ENCODE data around the gene PAPSS2.

PAPSS2 gene

DNA sequence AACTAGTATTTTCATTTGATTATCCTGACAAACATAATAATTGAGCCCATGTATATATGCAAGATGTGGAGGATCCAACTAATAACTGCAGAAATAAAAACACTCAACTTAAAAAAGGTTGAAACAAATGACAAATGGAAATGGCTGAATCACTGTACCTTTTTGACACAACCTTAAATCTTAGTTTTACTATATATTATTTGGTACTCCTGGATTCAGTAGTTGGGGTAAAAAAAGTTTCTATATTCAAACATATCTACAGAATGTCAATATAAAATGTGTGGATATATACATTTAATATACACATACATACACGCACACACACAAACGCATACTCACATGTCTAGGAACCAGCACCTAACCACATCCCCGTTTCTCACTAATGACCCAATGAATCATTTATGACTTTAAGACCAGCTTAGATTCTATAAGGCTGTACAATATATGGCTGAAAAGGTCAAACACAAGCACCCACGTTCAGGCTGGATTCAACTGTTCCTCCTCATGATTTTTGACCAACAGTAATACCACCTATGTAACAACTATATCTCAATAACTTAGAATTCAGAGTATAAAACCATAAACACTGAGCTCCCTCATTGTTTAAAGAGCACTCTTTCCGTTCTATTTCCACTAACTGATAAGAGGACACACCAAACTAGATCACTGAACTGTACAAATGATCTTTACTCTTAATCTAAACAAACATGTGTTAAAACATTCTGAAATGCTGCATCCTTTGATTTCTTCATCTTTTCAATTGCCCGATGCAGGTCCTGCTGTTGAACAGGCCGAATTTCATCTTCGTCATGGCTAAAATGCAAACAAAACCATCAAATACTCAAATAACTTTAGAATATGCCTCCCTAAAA is 94.6 kb downstream of the PAPSS2 start:
- no peak for DNase-seq

DNA sequence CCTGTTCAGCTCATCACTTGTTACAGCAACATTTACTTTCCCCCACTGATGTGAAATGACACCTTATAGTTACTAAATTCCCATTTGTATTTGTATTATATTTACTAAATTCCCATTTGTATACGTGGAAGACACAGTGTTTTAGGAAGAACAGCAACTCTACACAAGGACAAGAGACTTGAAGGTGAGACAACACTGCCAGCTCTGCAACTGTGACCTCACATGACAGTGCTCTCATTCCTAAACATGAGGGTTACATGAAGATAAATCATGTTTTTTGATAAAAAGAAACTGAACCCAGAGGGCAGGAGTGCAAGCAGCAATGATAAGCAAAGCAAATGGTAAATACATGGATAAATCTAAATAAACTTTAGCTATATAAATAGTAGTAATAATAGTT is 98.0 kb downstream of the PAPSS2 start:
- no peak for DNase-seq

DNA sequence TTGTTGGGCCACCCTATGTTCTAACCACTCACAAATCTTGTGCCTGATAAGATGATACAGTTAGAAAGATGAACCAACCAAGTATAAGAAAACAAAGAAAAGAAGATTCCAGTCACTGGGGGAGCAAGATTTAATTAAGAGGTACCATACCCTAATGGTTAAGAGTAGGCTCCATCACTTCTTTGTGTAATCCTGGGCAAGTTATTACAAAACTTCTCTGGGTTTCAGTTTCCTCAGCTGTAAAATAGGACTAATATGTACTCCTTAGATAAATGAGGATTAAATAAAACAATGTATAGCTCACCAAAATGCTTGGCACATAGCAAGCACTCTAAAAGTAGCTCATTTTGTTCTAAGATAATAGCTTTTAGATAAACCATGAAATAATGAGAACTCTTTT is 99.9 kb downstream of the PAPSS2 start:
- no peak for DNase-seq

DNA sequence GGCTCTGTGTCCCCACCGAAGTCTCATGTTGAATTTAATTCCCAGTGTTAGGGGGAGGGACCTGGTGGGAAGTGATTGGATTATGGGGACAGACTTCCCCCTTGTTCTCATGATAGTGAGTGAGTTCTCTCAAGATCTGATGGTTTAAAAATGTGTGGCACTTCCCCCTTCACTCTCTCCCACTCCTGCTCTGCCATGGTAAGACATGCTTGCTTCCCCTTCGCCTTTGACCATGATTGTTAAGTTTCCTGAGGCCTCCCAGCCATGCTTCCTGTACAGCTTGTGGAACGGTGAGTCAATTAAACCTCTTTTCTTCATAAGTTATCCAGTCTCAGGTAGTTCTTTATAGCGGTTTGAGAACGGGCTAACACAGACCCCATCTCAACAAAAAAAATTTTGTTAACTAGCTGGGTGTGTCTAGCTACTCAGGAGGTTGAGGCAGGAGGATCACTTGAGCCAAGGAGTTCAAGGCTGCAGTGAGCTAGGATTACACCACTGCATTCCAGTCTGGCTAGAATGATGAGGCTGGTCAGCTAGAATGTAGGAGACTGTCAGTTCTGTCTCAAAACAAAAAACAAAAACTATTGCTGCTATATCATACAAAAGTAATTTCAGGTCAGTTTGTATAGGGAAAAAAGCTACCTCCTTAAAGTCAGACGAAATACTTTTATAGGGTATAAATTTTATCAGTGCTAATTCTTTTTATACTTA is 100.7 kb downstream of the PAPSS2 start:
- DNase-seq = no peak

DNA sequence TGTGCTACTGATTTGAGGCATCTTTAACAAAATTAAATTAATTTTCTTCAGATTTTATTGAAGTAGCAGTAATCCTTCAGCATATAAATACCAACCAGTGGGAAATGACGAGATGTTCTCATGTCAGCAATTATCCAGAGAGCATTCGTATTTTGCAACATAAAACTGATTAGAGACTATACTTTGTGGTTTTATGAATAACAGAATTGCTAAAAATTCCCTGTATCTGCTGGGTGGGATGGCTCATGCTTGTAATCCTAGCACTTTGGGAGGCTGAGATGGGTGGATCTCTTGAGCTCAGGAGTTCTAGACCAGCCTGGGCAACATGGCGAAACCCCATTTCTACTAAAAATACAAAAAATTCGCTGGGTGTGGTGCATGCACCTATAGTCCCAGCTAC is 101.5 kb downstream of the PAPSS2 start:
- no peak for DNase-seq

DNA sequence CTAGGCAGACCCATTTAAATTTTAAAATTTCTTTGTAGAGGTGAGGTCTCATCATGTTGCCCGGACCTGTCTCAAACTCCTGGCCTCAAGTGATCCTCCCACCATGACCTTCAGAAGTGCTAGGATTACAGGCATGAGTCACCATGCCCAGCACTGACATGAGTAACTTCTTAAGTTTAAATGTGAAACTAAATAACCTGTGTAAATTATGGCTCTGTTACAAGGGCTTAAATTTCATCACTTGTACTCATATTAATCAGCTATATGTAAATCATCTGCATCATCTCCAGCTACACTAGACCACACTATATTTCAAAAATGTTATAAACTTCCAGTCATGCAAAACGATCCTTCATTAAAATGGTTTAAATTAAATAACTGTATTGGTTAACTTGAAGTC is 102.2 kb downstream of the PAPSS2 start:
- DNase-seq = no peak

DNA sequence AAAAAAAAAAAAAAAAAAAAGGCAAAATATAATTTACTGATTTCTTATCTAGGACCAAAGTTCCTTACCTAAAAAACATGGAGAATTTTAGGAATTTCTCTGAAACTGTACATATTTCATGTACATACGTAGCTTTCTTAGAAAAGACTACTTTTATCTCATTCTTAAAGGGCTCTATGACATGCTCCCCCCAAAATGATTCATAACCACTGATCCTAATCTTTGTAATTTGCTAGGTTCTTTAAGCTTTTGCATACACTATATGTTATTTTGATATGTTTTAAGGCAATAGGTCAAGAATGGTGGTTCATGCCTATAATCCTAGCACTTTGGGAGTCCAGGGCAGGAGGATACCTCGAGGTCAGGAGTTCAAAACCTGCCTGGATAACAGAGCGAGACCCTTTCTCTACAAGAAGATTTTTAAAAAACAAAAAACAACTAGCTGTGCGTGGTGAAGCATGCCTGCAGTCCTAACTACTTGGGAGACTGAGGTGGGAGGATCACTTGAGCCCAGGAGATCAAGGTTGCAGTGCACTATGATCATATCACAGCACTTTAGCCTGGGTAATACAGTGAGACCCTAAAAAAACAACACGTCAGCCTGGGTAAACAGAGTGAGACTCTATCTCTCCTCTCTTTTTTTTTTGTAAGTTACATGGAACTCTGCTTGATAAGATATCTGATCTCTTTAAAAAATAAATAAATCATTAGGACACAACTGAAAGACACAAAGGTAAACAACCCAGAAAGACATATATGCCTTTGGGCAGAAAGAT is 103.6 kb downstream of the PAPSS2 start:
- DNase-seq = no peak

DNA sequence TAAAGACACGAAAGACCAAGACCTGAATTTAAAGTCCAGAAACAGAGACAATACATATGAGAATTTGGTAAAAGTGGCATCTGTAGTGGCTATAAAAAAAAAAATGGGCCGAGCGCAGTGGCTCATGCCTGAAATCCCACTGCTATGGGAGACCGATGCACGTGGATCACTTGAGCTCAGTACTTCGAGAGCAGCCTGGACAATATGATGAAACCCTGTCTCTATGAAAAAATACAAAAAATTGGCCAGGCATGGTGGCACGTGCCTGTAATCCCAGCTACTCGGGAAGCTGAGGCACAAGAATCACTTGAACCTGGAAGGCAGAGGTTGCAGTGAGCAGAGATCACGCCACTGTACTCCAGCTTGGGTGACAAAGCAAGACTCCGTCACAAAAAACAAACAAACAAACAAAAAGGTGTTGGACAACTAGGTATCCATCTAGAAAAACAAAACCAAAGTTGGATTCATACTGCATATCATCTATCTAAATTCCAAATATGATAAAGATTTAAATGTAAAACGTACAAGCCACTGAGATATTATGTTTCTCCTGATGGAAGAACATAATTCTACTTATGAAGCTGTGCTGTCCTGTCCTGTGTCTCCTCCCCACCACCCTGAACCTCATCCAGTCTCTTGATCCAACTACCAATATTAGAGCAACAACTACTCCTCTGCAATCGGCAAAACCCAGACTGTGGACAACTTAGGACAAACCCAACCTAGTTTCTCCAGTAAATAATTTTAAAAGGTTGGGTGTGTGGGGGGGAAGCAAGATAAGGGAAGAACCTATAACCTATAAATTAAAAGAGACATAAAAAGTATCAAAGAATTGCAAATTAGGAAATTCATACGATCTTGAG is 104.6 kb downstream of the PAPSS2 start:
- no peak for DNase-seq

DNA sequence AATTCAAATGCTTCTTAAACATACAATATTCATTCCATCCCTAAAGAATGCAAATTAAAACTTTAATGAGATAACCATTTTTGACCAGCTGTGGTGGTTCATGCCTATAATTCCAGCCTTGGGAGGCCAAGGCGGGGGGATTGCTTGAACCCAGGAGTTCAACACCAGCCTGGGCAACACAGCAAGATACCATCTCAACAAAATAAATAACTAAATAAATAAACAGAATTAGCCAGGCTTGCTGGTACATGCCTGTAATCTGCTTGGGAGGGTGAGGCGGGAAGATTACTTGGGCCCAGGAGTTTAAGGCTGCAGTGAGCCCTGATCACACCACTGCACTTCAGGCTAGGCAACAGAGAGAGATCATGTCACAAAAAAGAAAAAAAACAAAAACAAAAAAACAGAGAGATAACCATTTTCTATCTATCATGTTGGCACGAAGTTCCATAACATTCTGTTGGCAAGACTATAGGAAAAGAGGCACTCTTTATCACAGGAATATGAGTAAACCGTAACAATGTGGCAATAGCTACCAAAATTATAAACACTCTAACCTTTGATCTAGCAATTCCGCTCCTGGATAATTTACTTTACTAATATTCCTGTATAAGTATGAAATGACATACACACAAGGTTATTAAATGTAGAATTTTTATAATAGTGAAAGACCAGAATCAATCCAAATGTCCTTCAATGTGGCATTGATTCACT is 106.1 kb downstream of the PAPSS2 start:
- no peak for DNase-seq

DNA sequence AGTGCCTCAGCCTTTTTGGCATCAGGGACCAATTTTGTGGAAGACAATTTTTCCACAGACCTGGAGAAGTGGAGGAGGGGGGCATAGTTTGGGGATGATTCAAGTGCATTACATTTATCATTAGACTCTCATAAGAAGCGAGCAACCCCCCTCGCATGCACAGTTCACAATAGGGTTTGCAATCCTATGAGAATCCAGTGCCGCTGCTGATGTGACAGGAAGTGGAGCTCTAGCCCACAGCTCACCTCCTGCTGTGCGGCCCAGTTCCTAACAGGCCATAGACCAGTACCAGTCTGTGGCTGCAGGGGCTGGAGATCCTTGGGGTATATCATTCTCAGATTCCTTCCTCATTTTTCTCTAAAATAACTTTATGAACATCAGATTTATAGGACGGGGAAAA is 107.6 kb downstream of the PAPSS2 start:
- no peak for DNase-seq

DNA sequence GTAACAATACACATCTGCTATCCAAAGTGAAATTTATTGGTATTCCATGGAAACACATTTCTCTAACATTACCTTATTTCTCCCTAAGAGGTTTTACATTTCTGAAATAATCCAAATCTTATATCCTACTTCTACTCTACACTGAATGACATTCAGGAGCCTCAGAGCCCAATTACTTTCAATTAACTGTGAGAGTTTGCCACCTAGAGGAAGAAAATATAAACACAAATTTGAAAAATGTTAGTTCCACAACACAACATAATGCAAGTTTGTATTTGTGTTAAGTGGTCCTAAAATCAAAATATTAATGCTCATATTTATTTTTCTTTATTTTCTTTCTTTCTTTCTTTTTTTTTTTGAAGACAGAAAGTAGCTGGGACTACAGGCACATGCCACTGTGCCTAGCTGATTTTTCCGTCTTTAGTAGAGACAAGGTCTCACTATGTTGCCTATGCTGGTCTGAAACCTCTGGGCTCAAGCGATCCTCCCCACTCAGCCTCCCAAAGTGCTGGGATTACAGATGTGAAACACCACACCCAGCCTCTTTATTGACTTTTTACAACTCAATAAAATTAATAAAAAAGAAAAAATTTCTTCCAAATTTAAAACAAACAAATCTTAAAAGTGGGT is 112.3 kb downstream of the PAPSS2 start:
- DNase-seq = no peak

DNA sequence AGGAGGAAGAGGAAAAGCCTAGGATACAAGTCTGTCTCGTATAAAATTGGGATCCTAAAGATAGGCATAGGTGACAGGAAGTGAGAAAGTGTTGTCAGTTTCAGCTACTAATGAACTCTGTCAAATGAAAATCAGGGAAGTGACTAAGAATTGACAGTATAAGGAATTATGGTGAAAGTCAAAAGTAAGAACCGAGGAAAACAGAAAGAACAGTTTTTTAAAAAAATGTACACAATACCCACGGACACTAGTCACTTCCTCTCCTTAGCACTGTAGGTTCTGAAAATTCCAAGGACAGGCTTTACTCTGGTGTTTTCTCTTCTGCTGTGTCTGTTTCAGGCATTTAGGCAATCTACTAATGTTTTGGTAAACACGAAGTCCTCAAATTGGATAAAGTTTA is 116.1 kb downstream of the PAPSS2 start:
- DNase-seq = no peak

DNA sequence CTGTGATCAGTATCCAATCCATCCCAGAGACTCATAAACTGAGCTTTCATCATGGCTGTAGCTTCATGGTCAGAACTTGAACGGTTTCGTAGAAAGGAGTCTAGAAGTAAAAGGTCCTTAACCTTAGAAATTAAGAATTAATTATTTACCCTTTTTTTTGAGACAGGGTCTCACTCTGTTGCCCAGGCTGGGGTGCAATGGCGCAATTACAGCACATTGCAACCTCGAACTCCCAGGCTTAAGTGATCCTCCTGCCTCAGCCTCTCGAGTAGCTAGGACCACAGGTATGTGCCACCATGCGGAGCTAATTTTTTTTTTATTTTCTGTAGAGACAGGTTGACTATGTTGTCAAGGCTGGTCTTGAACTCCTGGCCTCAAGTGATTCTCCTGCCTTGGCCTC is 116.7 kb downstream of the PAPSS2 start:
- no peak for DNase-seq

DNA sequence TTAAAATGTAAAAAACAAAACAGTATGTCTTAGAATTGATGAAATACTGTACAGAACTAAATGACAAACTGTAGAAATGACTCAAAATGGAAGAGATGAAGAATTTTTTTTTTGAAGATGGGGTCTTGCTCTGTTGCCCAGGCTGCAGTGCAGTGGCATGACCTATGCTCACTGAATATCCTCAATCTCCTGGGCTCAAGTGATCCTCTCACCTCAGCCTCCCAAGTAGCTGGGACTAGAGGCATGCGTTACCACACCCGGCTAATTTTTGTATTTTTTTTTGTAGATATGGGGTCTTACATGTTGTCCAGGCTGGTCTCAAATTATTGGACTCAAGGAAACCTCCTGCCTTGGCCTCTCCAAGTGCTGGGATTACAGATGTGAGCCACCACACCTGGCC is 121.9 kb downstream of the PAPSS2 start:
- no peak for DNase-seq

DNA sequence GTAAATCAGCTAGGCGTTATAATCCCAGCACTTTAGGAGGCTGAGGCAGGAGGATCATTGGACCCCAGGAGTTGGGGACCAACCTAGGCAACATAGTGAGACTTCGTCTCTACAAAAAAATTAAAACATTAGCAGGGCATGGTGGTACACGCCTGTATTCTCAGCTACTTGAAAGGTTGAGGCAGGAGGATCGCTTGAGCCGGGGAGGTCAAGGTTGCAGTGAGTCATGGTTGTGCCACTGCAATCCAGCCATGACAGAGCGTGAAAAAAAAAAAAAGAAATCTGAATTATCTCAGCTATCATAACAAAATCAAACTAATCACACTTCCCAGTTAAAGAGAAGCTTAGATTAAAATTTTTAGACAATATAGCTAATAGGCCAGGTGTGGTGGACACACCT is 123.0 kb downstream of the PAPSS2 start:
- no peak for DNase-seq

DNA sequence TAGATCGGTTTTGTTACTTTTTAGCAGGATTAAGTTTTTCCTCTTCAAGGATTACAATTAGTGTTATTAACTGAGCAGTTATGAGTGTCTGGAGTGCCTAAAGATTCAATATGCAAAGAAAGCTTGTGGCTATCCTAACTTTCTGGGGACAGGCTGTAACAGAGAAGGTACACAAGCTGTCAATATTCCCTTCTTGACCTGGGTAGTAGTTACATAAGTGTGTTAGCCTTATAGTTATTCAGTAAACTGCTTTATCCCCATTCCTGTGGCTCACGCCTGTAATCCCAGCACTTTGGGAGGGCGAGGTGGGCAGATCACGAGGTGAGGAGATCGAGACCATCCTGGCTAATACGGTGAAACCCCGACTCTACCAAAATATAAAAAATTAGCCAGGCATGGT is 126.7 kb downstream of the PAPSS2 start:
- DNase-seq = no peak

DNA sequence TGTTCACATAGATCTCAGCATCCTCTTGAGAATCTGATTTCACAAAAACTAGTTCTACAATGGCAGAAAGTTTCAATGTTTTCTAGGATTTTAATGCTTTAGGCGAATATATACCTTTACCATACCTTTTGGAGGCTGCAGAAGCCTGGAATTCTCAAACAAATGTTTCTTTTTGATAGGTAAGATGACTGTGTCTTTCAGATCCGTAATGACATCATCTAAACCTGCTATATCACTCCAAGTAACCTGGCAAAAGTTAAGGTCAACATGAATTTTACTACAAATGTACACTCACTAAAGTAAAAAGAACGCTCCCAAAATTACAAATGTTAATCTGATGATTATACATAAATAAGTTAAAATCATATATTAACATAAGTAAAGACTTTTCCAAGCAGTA is 130.5 kb downstream of the PAPSS2 start:
- no peak for DNase-seq

DNA sequence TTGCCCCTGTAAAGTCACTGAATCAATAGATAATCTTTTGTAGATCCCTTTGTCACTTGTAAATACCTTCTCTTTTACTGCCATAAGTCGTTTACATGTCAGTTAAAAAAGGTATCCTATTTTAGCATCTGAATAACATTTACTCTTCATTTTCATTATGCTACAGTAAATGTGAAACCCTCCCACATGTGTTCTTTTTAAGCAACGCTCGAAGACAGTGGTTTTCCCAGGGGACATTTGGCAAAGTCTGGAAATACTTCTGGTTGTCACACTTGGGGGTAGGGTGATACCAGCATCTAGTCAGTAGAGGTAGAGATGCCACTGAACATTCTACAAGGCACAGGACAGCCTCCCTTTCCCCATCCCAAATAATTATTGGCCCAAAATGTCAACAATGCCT is 134.6 kb downstream of the PAPSS2 start:
- no peak for DNase-seq

All from activated CD4-positive, alpha-beta T cell treated with anti-CD3 and anti-CD28 coated beads for 1 hour (primary cell).